ENCODE measurements around the gene ASIC5. TPM values are rescaled to one million over a fixed set of nuclear protein-coding genes. Genes with fewer than 3 reads are reported as not detected.
A peak's percentile ranks its signal among the peaks of the same experiment; 100 is the strongest.

Gene ASIC5, protein sequence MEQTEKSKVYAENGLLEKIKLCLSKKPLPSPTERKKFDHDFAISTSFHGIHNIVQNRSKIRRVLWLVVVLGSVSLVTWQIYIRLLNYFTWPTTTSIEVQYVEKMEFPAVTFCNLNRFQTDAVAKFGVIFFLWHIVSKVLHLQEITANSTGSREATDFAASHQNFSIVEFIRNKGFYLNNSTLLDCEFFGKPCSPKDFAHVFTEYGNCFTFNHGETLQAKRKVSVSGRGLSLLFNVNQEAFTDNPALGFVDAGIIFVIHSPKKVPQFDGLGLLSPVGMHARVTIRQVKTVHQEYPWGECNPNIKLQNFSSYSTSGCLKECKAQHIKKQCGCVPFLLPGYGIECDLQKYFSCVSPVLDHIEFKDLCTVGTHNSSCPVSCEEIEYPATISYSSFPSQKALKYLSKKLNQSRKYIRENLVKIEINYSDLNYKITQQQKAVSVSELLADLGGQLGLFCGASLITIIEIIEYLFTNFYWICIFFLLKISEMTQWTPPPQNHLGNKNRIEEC
- polyA plus RNA-seq: 4.0 TPM
- long read RNA-seq, donor 1: 0 reads
- long read RNA-seq, donor 2, partial matches to known transcripts: 233 of 238 reads
- long read RNA-seq, donor 2, other reads (novel, unspliced or antisense): 5 of 238 reads
- long read RNA-seq, donor 3: 0 reads
- long read RNA-seq, donor 4: 0 reads
- long read RNA-seq, donor 5: 0 reads
- long read RNA-seq, donor 6, partial matches to known transcripts: 0 of 1 reads
- long read RNA-seq, donor 6, other reads (novel, unspliced or antisense): 0 of 1 reads
- long read RNA-seq, donor 7: 0 reads
- long read RNA-seq, donor 8: 0 reads
- long read RNA-seq, donor 9: 0 reads
- long read RNA-seq, donor 10: 0 reads
- long read RNA-seq, donor 11: 0 reads

DNA sequence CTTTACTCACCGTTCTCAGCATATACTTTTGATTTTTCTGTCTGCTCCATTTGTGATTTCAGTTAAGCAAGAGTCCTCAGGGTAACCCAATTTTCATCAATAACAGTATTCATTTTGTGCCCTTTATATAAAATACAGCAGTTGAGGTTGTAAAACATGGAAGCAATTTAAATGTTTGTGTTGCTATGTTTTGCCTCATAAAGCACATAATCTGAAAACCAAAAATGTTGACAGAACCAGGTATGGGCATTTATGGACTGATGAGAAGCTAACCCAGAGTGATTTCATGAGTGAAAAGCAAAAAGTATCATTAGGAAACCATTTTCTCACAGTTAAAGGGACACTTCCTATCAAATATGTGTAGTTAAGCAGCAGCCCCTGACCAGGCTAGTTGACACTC, at the start of gene ASIC5:
Gene ASIC5, minus strand, starts transcription at position 101 of the 400 bp plus-strand sequence. Its CDS starts 51 bp downstream, at position 50.
- no peak within 1 kb of the TSS for H3K27ac ChIP-seq (ENCODE audit: low read length)
- H3K27me3 ChIP-seq (ENCODE audit: control insufficient read depth, insufficient read depth, low read length): no peaks in the 10 kb centered on the region
- no peak within 1 kb of the TSS for H3K4me3 ChIP-seq (ENCODE audit: low read length)
- H3K36me3 ChIP-seq (ENCODE audit: control insufficient read depth, insufficient read depth, low read length): no peaks in the 10 kb centered on the region
- no peak for DNase-seq
- WGBS (ENCODE audit: insufficient coverage, low lambda C conversion rate): no CpG with 5 or more reads among the region's 1 CpG
- no peaks in the 10 kb centered on the region for H3K9me3 ChIP-seq (ENCODE audit: control insufficient read depth, low read depth, low read length)
- no peaks in the 10 kb centered on the region for H3K4me1 ChIP-seq (ENCODE audit: control insufficient read depth, insufficient read depth, low read length)

DNA sequence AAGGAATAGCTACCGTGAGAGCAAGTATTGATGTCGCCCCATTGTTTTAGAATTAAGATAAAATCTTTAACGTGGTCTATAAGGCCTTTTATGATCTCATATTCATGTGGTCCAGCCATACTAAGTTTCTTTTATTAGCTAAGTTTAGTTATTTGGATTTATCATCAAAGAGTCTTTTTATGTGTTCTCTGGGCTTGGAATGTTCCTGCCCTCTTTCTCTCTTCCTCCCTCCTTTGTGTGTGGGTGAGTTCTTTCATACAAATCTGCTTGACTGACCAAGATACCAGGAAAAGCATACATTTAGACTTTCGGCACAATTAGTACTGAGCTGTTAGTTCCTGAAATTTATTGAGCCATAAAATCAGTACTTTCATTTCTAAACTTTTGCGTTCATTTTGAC, 48.7 kb upstream of the ASIC5 start:
- no peaks in the 10 kb centered on the region for H3K4me1 ChIP-seq (ENCODE audit: control insufficient read depth, insufficient read depth, low read length)
- no peaks in the 10 kb centered on the region for H3K9me3 ChIP-seq (ENCODE audit: control insufficient read depth, low read depth, low read length)
- DNase-seq: no peak
- no peaks in the 10 kb centered on the region for H3K36me3 ChIP-seq (ENCODE audit: control insufficient read depth, insufficient read depth, low read length)
- H3K4me3 ChIP-seq (ENCODE audit: low read length): no peak overlapping the region
- H3K27ac ChIP-seq (ENCODE audit: low read length): no peak overlapping the region
- H3K27me3 ChIP-seq (ENCODE audit: control insufficient read depth, insufficient read depth, low read length): no peaks in the 10 kb centered on the region
- WGBS (ENCODE audit: insufficient coverage, low lambda C conversion rate): 19% methylated on average over 2 of the region's 5 CpGs

- H3K9me3 ChIP-seq (ENCODE audit: control insufficient read depth, low read depth, low read length): no peaks in the 10 kb centered on the region
- peaks cover 9% of the 10 kb centered on the region for H3K4me1 ChIP-seq (ENCODE audit: control insufficient read depth, insufficient read depth, low read length)
- no peak overlapping the region for H3K4me3 ChIP-seq (ENCODE audit: low read length)
- DNase-seq: no peak
- WGBS (ENCODE audit: insufficient coverage, low lambda C conversion rate): 83% methylated on average over 1 of the region's 1 CpG
- no peak overlapping the region for H3K27ac ChIP-seq (ENCODE audit: low read length)
- H3K27me3 ChIP-seq (ENCODE audit: control insufficient read depth, insufficient read depth, low read length): no peaks in the 10 kb centered on the region
- no peaks in the 10 kb centered on the region for H3K36me3 ChIP-seq (ENCODE audit: control insufficient read depth, insufficient read depth, low read length)
These were observed 45.8 kb upstream of the ASIC5 start for GRCh38 chr4:155911905-155912304.

- H3K27me3 ChIP-seq (ENCODE audit: control insufficient read depth, insufficient read depth, low read length): no peaks in the 10 kb centered on the region
- H3K9me3 ChIP-seq (ENCODE audit: control insufficient read depth, low read depth, low read length): no peaks in the 10 kb centered on the region
- 94% methylated on average over 2 of the region's 3 CpGs for WGBS (ENCODE audit: insufficient coverage, low lambda C conversion rate)
- no peaks in the 10 kb centered on the region for H3K36me3 ChIP-seq (ENCODE audit: control insufficient read depth, insufficient read depth, low read length)
- no peak for DNase-seq
- no peak overlapping the region for H3K4me3 ChIP-seq (ENCODE audit: low read length)
- peaks cover 19% of the 10 kb centered on the region for H3K4me1 ChIP-seq (ENCODE audit: control insufficient read depth, insufficient read depth, low read length)
- H3K27ac ChIP-seq (ENCODE audit: low read length): no peak overlapping the region
These were observed 43.6 kb upstream of the ASIC5 start for GRCh38 chr4:155909615-155910226.

GRCh38 chr4:155908187-155909139, 42.4 kb upstream of the ASIC5 start:
- Histone ChIP-seq H3K9me3 (ENCODE audit: control insufficient read depth, low read depth, low read length) (no peaks in the 10 kb centered on the region), H3K27me3 (ENCODE audit: control insufficient read depth, insufficient read depth, low read length) (no peaks in the 10 kb centered on the region), H3K4me3 (ENCODE audit: low read length) (no peak overlapping the region), H3K4me1 (ENCODE audit: control insufficient read depth, insufficient read depth, low read length) (peaks cover 23% of the 10 kb centered on the region), H3K36me3 (ENCODE audit: control insufficient read depth, insufficient read depth, low read length) (no peaks in the 10 kb centered on the region), H3K27ac (ENCODE audit: low read length) (peak overlapping the region; percentile 53)
- no CpG with 5 or more reads among the region's 4 CpGs for WGBS (ENCODE audit: insufficient coverage, low lambda C conversion rate)
- DNase-seq: peak in 1 of 2 donors; percentile 63

DNA sequence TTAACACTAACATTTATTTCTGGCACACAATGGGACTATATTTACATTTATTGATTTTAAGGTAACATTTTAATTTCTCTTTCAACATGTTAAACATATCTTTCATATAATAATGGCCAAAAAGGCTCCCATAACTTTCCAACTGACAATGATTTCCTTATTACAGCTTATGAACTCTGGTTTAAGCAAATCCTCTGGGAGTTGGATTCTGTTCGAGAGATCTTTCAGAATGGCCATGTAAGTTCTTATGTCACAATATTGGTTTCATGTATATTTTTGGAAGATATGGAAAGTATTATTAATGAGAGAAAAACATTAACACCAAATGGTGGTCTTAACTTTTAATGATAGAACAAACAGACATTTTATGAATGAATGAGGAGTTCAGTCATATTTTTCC, 41.5 kb upstream of the ASIC5 start:
- Histone ChIP-seq H3K27ac (ENCODE audit: low read length) (peak overlapping the region; percentile 53), H3K4me3 (ENCODE audit: low read length) (no peak overlapping the region)
- no CpG with 5 or more reads among the region's 1 CpG for WGBS (ENCODE audit: insufficient coverage, low lambda C conversion rate)

GRCh38 chr4:155906554-155907247, 40.6 kb upstream of the ASIC5 start:
- no peak overlapping the region for H3K4me3 ChIP-seq (ENCODE audit: low read length)
- no peaks in the 10 kb centered on the region for H3K27me3 ChIP-seq (ENCODE audit: control insufficient read depth, insufficient read depth, low read length)
- peak in 1 of 2 donors; percentile 48 for DNase-seq
- H3K9me3 ChIP-seq (ENCODE audit: control insufficient read depth, low read depth, low read length): no peaks in the 10 kb centered on the region
- WGBS (ENCODE audit: insufficient coverage, low lambda C conversion rate): 52% methylated on average over 2 of the region's 6 CpGs
- H3K36me3 ChIP-seq (ENCODE audit: control insufficient read depth, insufficient read depth, low read length): no peaks in the 10 kb centered on the region
- H3K4me1 ChIP-seq (ENCODE audit: control insufficient read depth, insufficient read depth, low read length): peaks cover 25% of the 10 kb centered on the region
- peak overlapping the region; percentile 39 for H3K27ac ChIP-seq (ENCODE audit: low read length)

More for the DNA sequence above, 41.5 kb upstream of the ASIC5 start:
- Histone ChIP-seq H3K9me3 (ENCODE audit: control insufficient read depth, low read depth, low read length) (no peaks in the 10 kb centered on the region), H3K36me3 (ENCODE audit: control insufficient read depth, insufficient read depth, low read length) (no peaks in the 10 kb centered on the region), H3K4me1 (ENCODE audit: control insufficient read depth, insufficient read depth, low read length) (peaks cover 25% of the 10 kb centered on the region), H3K27me3 (ENCODE audit: control insufficient read depth, insufficient read depth, low read length) (no peaks in the 10 kb centered on the region)
- no peak for DNase-seq

DNA sequence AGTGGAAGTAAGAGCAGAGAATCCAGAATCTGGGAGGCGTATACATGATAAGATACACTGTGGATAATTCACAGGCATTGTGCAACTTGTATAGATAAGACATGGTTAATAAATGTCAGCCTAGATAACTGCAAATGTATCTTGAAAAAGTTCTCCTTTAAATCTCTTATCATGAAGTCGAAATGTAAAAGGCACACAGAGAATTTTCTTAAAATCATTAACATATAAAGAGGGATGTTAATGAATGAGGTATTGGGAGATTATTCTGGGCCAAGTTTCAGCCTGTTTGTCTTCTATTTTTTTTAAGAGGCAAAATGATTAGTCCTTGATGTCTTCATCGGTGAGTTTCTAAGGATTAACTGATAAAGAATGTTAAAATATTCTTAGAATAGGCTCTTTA, 38.3 kb upstream of the ASIC5 start:
- peak overlapping the region; percentile 23 for H3K4me3 ChIP-seq (ENCODE audit: low read length)

DNA sequence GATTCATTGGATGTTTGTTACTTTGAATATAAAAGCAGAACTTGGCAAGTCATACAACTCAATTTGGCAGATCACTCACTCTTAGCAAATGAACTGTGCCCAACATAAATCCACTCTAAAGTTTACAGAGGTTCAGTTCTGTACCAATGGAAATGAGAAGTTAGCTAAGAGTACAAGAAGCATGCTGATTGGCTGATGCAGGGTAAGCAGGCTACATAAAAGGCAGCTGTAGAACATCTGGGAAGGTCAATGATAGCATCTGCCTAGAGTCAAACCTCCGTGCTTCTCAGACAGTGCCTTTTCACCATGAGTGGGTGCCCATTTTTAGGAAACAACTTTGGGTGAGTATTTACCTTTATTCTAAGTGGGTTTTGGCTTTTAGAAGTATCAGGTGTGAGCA, 37.4 kb upstream of the ASIC5 start, which contains the start of gene TDO2:
Gene TDO2, plus strand, starts transcription at position 244 of the 400 bp plus-strand sequence. Its CDS starts 63 bp downstream, at position 307.
- no CpG with 5 or more reads among the region's 1 CpG for WGBS (ENCODE audit: insufficient coverage, low lambda C conversion rate)
- peak within 1 kb of the TSS; percentile 23 for H3K4me3 ChIP-seq (ENCODE audit: low read length)
- no peak for DNase-seq

More for the DNA sequence above, 38.3 kb upstream of the ASIC5 start:
- WGBS (ENCODE audit: insufficient coverage, low lambda C conversion rate): 33% methylated on average over 1 of the region's 3 CpGs
- H3K27me3 ChIP-seq (ENCODE audit: control insufficient read depth, insufficient read depth, low read length): no peaks in the 10 kb centered on the region
- no peaks in the 10 kb centered on the region for H3K9me3 ChIP-seq (ENCODE audit: control insufficient read depth, low read depth, low read length)
- H3K36me3 ChIP-seq (ENCODE audit: control insufficient read depth, insufficient read depth, low read length): no peaks in the 10 kb centered on the region
- no peak for DNase-seq
- H3K4me1 ChIP-seq (ENCODE audit: control insufficient read depth, insufficient read depth, low read length): peaks cover 40% of the 10 kb centered on the region
- H3K27ac ChIP-seq (ENCODE audit: low read length): peak overlapping the region; percentile 57

More for the DNA sequence above, 37.4 kb upstream of the ASIC5 start, which contains the start of gene TDO2:
- Histone ChIP-seq H3K4me1 (ENCODE audit: control insufficient read depth, insufficient read depth, low read length) (peaks cover 40% of the 10 kb centered on the region), H3K27ac (ENCODE audit: low read length) (peak within 1 kb of the TSS; percentile 57), H3K9me3 (ENCODE audit: control insufficient read depth, low read depth, low read length) (peaks cover under 1% of the 10 kb centered on the region), H3K36me3 (ENCODE audit: control insufficient read depth, insufficient read depth, low read length) (no peaks in the 10 kb centered on the region), H3K27me3 (ENCODE audit: control insufficient read depth, insufficient read depth, low read length) (no peaks in the 10 kb centered on the region)
